Thoracic aorta (tissue), 2 donors: Measurements from ENCODE around the gene TNK1. TPM values are rescaled to one million over a fixed set of nuclear protein-coding genes. Genes with fewer than 3 reads are reported as not detected.
A peak's percentile ranks its signal among the peaks of the same experiment; 100 is the strongest.
"Not testable (repeated sequence)": the region's sequence is repeated elsewhere in the genome, so short reads cannot be mapped to it uniquely, and the experiment has no call there.

Experiments
- ATAC-seq: fragments of 150-250 bp; one replicate; pipeline ENCODE4 v1.8.0; 2017; ENCODE audit warnings: low read depth; ENCODE audit not compliant: insufficient number of reproducible peaks, low FRiP score
- DNase-seq: peaks from one replicate; pipeline ENCODE4 v3.0.0-alpha.2; 2020; ENCODE audit warnings: low spot score
- H3K27ac ChIP-seq, 2 donors: fragments of 200-600 bp; sonication (generic); 1 replicate in 1 of 2; 2 replicates in 1 of 2; pipeline ENCODE4 v1.5.1; 2016; ENCODE audit warnings: mild to moderate bottlenecking in 2 of 2, moderate library complexity in 2 of 2
- H3K27me3 ChIP-seq: fragments of 200-600 bp; sonication (generic); replicated peaks from 2 replicates; pipeline ENCODE4 v1.6.0; 2016; ENCODE audit warnings: mild to moderate bottlenecking; ENCODE audit not compliant: insufficient read depth
- H3K36me3 ChIP-seq: fragments of 200-600 bp; sonication (generic); one replicate; pipeline ENCODE4 v1.5.1; 2016
- H3K4me1 ChIP-seq, 2 donors: fragments of 200-600 bp; sonication (generic); 1 replicate in 1 of 2; 2 replicates in 1 of 2; pipeline versions ENCODE4 v1.5.1 to v1.6.0; 2016; ENCODE audit warnings: low read depth in 2 of 2, mild to moderate bottlenecking in 1 of 2; ENCODE audit not compliant: control insufficient read depth in 1 of 2
- H3K4me3 ChIP-seq: fragments of 200-600 bp; sonication (generic); 2 replicates; pipeline ENCODE4 v1.5.1; 2016; ENCODE audit warnings: mild to moderate bottlenecking
- H3K9me3 ChIP-seq: fragments of 200-600 bp; sonication (generic); 2 replicates; pipeline ENCODE4 v1.5.1; 2016
- CTCF ChIP-seq: fragments of 200-600 bp; sonication (generic); IDR thresholded peaks from one replicate; pipeline ENCODE4 v1.5.1; 2019; ENCODE audit warnings: antibody characterized with exemption
- total RNA-seq, 2 donors: library from RNA; depleted of rRNA; stranded (reverse); fragments of >200 nt; gene quantifications; one replicate each; pipeline versions ENCODE4 v1.1.0 to v1.2.3, GENCODE V29; 2016

TNK1 gene
- 1 to 10 TPM; 3.7 to 4.7 TPM for total RNA-seq

GRCh38 chr17:7380855-7381683 is at the start of gene TNK1:
TSS of gene TNK1 (plus strand) at chr17:7381089. CDS start at chr17:7382927, 1,838 bp downstream.
- TF ChIP-seq CTCF, result no peak

GRCh38 chr17:7332111-7332510 is 48.8 kb upstream of the TNK1 start:
- Histone ChIP-seq H3K9me3 (no peaks in the 10 kb centered on the region), H3K4me3 (no peak overlapping the region), H3K36me3 (no peaks in the 10 kb centered on the region), H3K27me3 (no peaks in the 10 kb centered on the region), H3K4me1 (peaks cover 3 to 17% of the 10 kb centered on the region in 2 donors), H3K27ac (no peak overlapping the region)
- TF ChIP-seq CTCF, result no peak
- DNase-seq (no peak), ATAC-seq (no peak)

More at GRCh38 chr17:7380855-7381683, at the start of gene TNK1:
- H3K27ac ChIP-seq, result no peak within 1 kb of the TSS
- no peak for DNase-seq
- H3K4me3 ChIP-seq, result peak within 1 kb of the TSS; percentile 66
- peaks cover 6 to 34% of the 10 kb centered on the region in 2 donors for H3K4me1 ChIP-seq
- no peaks in the 10 kb centered on the region for H3K27me3 ChIP-seq
- H3K9me3 ChIP-seq, result no peaks in the 10 kb centered on the region
- no peaks in the 10 kb centered on the region for H3K36me3 ChIP-seq
- no peak for ATAC-seq

- H3K9me3 ChIP-seq, H3K27me3 ChIP-seq, DNase-seq, ATAC-seq, H3K4me3 ChIP-seq, H3K36me3 ChIP-seq, H3K27ac ChIP-seq: not testable (repeated sequence)
- peaks cover 3 to 16% of the 10 kb centered on the region in 2 donors for H3K4me1 ChIP-seq
Observed at GRCh38 chr17:7332600-7333069, 48.3 kb upstream of the TNK1 start.

DNA sequence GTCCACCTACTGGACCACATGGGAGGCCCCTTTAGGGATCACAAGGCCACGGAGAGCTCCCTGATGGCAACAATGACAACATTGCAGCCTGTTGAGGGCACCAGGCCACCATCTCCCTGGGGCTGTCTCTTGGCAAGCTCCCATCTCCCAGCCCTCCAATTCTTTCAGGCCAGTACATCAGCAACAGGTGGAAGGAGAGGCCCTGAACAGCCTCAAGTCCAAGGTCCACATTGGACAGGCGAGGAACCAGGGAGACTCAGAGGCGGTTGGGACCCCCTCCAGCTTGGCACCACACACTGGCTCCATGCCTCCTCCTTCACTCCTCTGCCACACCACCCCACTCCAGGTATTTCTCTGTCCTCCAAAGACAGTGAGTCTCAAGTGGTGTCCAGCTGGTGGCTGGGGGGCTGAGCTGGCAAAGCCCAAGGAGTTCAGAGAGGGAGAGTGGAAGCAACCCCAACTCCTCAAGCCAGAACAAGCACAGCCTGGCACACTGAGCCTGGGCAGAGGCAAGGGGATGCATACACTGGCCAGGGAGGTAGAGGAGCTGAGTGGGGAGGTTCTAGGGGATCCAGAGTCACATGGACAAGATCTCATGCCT is 45.9 kb upstream of the TNK1 start:
- no peaks in the 10 kb centered on the region for H3K27me3 ChIP-seq
- ATAC-seq (no peak), DNase-seq (no peak)
- TF ChIP-seq CTCF, result no peak
- H3K4me1 ChIP-seq, result peaks cover 3 to 5% of the 10 kb centered on the region in 2 donors
- no peaks in the 10 kb centered on the region for H3K9me3 ChIP-seq
- no peak overlapping the region for H3K27ac ChIP-seq
- no peak overlapping the region for H3K4me3 ChIP-seq
- H3K36me3 ChIP-seq, result no peaks in the 10 kb centered on the region

- not testable (repeated sequence) for DNase-seq, H3K27ac ChIP-seq, H3K36me3 ChIP-seq, H3K27me3 ChIP-seq, H3K4me1 ChIP-seq, ATAC-seq, H3K4me3 ChIP-seq, H3K9me3 ChIP-seq
Observed at GRCh38 chr17:7335765-7336164, 45.1 kb upstream of the TNK1 start.
